Measurements from ENCODE around the gene HOOK2.
"Not testable (repeated sequence)": the region's sequence is repeated elsewhere in the genome, so short reads cannot be mapped to it uniquely, and the experiment has no call there.

HOOK2 gene

DNA sequence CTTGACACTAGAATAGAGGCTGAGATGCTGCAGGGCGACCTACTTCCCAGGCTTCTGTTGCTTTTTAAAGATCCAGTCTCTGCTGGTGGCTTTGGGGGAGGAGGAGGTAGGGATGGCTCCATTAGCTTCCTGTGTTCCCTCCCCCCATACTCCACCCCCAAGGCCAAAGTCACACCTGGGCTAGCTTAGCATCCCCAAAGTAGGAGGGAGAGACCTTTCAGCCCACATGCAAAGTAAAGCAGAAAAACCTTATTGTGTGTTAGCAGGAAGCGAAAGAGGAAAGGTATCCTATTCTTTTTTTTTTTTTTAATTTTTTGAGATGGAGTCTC, 48.4 kb downstream of the HOOK2 start:
- Histone ChIP-seq H3K9me2 (replicated peaks; ENCODE audit: low read depth, low read length) (no peaks in the 10 kb centered on the region), H3F3A (ENCODE audit: low read depth) (no peaks in the 10 kb centered on the region), H3K4me1 (ENCODE audit: insufficient read depth, low read length, poor library complexity, severe bottlenecking) (peaks cover 20% of the 10 kb centered on the region), H3K4me3 (ENCODE audit: low read length, poor library complexity, severe bottlenecking) (no peak overlapping the region), H2AFZ (ENCODE audit: low read length) (no peak overlapping the region), H4K20me1 (ENCODE audit: insufficient read depth, low read length, poor library complexity, severe bottlenecking) (peaks cover 27% of the 10 kb centered on the region), H3K9me3 (ENCODE audit: insufficient read depth, low read depth, low read length) (no peaks in the 10 kb centered on the region), H3K27me3 (ENCODE audit: insufficient read depth, low read length, poor library complexity, severe bottlenecking) (no peaks in the 10 kb centered on the region), H3K79me2 (ENCODE audit: insufficient read depth, low read length) (peaks cover 48% of the 10 kb centered on the region), H3K36me3 (ENCODE audit: insufficient read depth, low read length) (peaks cover 34% of the 10 kb centered on the region; the same call in 1 of the 2 replicates), H3K4me2 (ENCODE audit: low read depth, low read length, poor library complexity, severe bottlenecking) (no peak overlapping the region), H3K9ac (ENCODE audit: low read depth, low read length, poor library complexity, severe bottlenecking) (no peak overlapping the region)
- TF ChIP-seq, protein P1, sequence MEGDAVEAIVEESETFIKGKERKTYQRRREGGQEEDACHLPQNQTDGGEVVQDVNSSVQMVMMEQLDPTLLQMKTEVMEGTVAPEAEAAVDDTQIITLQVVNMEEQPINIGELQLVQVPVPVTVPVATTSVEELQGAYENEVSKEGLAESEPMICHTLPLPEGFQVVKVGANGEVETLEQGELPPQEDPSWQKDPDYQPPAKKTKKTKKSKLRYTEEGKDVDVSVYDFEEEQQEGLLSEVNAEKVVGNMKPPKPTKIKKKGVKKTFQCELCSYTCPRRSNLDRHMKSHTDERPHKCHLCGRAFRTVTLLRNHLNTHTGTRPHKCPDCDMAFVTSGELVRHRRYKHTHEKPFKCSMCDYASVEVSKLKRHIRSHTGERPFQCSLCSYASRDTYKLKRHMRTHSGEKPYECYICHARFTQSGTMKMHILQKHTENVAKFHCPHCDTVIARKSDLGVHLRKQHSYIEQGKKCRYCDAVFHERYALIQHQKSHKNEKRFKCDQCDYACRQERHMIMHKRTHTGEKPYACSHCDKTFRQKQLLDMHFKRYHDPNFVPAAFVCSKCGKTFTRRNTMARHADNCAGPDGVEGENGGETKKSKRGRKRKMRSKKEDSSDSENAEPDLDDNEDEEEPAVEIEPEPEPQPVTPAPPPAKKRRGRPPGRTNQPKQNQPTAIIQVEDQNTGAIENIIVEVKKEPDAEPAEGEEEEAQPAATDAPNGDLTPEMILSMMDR (conservative IDR thresholded peaks at IDR 0.05; ENCODE audit: low read length), result no peak
- no peak for TF ChIP-seq EZH2phosphoT487 (IDR thresholded peaks at IDR 0.05; ENCODE audit: borderline replicate concordance)

DNA sequence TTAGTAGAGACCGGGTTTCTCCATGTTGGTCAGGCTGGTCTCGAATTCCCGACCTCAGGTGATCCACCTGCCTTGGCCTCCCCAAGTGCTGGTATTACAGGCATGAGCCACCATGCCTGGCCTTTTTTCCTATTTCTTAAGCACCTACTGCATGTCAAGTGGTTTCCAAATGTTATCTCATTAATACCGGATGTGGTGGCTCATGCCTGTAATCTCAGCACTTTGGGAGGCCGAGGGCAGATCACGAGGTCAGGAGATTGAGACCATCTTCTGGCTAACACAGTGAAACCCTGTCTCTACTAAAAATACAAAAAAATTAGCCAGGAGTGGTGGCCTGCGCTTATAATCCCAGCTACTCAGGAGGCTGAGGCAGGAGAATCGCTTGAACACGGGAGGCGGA, 49.7 kb downstream of the HOOK2 start:
- not testable (repeated sequence) for H3K27me3 ChIP-seq (ENCODE audit: insufficient read depth, low read length, poor library complexity, severe bottlenecking); H3K9me3 ChIP-seq (ENCODE audit: insufficient read depth, low read depth, low read length); H3K4me2 ChIP-seq (ENCODE audit: low read depth, low read length, poor library complexity, severe bottlenecking); H3K9ac ChIP-seq (ENCODE audit: low read depth, low read length, poor library complexity, severe bottlenecking); H3F3A ChIP-seq (ENCODE audit: low read depth); H3K4me3 ChIP-seq (ENCODE audit: low read length, poor library complexity, severe bottlenecking); H3K9me2 ChIP-seq (replicated peaks; ENCODE audit: low read depth, low read length); H2AFZ ChIP-seq (ENCODE audit: low read length)
- Histone ChIP-seq H3K79me2 (ENCODE audit: insufficient read depth, low read length) (peaks cover 48% of the 10 kb centered on the region), H3K4me1 (ENCODE audit: insufficient read depth, low read length, poor library complexity, severe bottlenecking) (peaks cover 22% of the 10 kb centered on the region), H4K20me1 (ENCODE audit: insufficient read depth, low read length, poor library complexity, severe bottlenecking) (peaks cover 27% of the 10 kb centered on the region), H3K36me3 (ENCODE audit: insufficient read depth, low read length) (peaks cover 29% of the 10 kb centered on the region; the same call in 1 of the 2 replicates)

DNA sequence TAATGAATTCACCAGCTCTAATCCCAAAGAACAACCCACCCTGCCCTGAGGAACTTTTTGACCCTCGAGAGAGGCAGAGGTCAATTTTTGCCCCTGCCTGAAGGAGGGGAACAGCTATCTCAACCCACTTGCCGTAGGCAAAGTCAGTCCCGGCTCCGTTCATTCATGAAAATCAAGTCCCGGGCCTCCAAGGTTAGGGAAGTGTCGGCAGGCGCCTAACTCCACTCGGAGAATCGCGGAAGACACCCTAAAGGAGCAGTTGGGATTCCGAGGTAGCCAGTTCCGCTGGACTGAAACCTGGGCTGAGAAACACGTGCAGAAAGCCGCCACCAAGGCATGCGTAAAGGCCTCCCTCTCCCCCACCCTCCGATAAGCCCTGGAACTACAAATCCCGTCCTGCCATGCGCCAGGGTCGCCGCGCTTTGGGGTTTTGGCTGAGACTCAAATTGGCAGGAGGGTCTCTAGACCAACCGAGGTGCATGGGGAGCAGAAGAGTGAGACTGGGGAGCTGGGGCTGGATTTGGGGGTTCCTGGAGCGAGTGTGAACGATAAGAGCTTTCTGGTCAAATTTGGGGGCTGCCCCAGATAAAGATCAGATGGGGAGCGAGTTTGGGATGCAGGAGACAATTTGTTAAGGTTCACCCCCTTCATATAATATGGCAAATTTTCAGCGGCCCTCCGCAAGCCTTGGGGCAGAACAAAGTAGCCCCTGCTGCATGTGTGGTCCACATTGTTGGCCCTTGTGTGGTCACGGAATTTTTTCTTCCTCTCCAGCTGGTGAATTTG, 51.5 kb downstream of the HOOK2 start, which contains the start of gene TNPO2:
Gene TNPO2 (minus strand): TSS at position 292 of the 786 bp plus-strand sequence. CDS start 2,955 bp downstream, outside the sequence.
- H3F3A ChIP-seq (ENCODE audit: low read depth), result no peaks in the 10 kb centered on the region
- no peaks in the 10 kb centered on the region for H3K27me3 ChIP-seq (ENCODE audit: insufficient read depth, low read length, poor library complexity, severe bottlenecking)
- H3K79me2 ChIP-seq (ENCODE audit: insufficient read depth, low read length), result peaks cover 50% of the 10 kb centered on the region
- H3K9me2 ChIP-seq (replicated peaks; ENCODE audit: low read depth, low read length), result no peaks in the 10 kb centered on the region
- H3K4me3 ChIP-seq (ENCODE audit: low read length, poor library complexity, severe bottlenecking), result peak within 1 kb of the TSS; percentile 94
- no peak for TF ChIP-seq EZH2phosphoT487 (IDR thresholded peaks at IDR 0.05; ENCODE audit: borderline replicate concordance)
- TF ChIP-seq, protein P1 (conservative IDR thresholded peaks at IDR 0.05; ENCODE audit: low read length), result no peak
- peaks cover 26% of the 10 kb centered on the region for H3K4me1 ChIP-seq (ENCODE audit: insufficient read depth, low read length, poor library complexity, severe bottlenecking)
- H4K20me1 ChIP-seq (ENCODE audit: insufficient read depth, low read length, poor library complexity, severe bottlenecking), result peaks cover 29% of the 10 kb centered on the region
- peaks cover 17% of the 10 kb centered on the region; the same call in 1 of the 2 replicates for H3K36me3 ChIP-seq (ENCODE audit: insufficient read depth, low read length)
- no peaks in the 10 kb centered on the region for H3K9me3 ChIP-seq (ENCODE audit: insufficient read depth, low read depth, low read length)
- H2AFZ ChIP-seq (ENCODE audit: low read length), result peak within 1 kb of the TSS; percentile 88
- H3K4me2 ChIP-seq (ENCODE audit: low read depth, low read length, poor library complexity, severe bottlenecking), result peak within 1 kb of the TSS; percentile 95
- H3K9ac ChIP-seq (ENCODE audit: low read depth, low read length, poor library complexity, severe bottlenecking), result peak within 1 kb of the TSS; percentile 99

DNA sequence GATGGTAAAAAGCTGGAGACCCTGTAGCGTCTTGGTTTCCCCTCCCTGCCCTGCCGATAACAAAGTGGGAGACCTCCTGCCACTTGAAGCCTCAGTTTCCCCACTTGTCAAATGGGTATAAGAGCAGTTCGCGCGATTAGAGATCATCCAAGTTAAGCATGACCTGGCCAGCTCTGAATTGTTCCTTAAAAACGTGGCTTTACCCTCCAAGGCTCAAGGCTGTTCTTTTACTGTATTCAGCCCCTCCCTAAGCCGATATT, 52.0 kb downstream of the HOOK2 start:
- Histone ChIP-seq H4K20me1 (ENCODE audit: insufficient read depth, low read length, poor library complexity, severe bottlenecking) (peaks cover 32% of the 10 kb centered on the region), H3K27me3 (ENCODE audit: insufficient read depth, low read length, poor library complexity, severe bottlenecking) (no peaks in the 10 kb centered on the region), H2AFZ (ENCODE audit: low read length) (peak overlapping the region; percentile 88), H3K9me2 (replicated peaks; ENCODE audit: low read depth, low read length) (no peaks in the 10 kb centered on the region), H3F3A (ENCODE audit: low read depth) (no peaks in the 10 kb centered on the region), H3K9me3 (ENCODE audit: insufficient read depth, low read depth, low read length) (no peaks in the 10 kb centered on the region), H3K36me3 (ENCODE audit: insufficient read depth, low read length) (peaks cover 18% of the 10 kb centered on the region; the same call in 1 of the 2 replicates), H3K4me3 (ENCODE audit: low read length, poor library complexity, severe bottlenecking) (peak overlapping the region; percentile 94), H3K79me2 (ENCODE audit: insufficient read depth, low read length) (peaks cover 51% of the 10 kb centered on the region), H3K9ac (ENCODE audit: low read depth, low read length, poor library complexity, severe bottlenecking) (peak overlapping the region; percentile 99), H3K4me2 (ENCODE audit: low read depth, low read length, poor library complexity, severe bottlenecking) (peak overlapping the region; percentile 95), H3K4me1 (ENCODE audit: insufficient read depth, low read length, poor library complexity, severe bottlenecking) (peaks cover 26% of the 10 kb centered on the region)
- TF ChIP-seq EZH2phosphoT487 (IDR thresholded peaks at IDR 0.05; ENCODE audit: borderline replicate concordance), result no peak
- TF ChIP-seq, protein P1 (conservative IDR thresholded peaks at IDR 0.05; ENCODE audit: low read length), result no peak
